Liver (tissue), 9 donors: ENCODE measurements around the gene PROSER3. TPM values are rescaled to one million over a fixed set of nuclear protein-coding genes. Genes with fewer than 3 reads are reported as not detected.

Experiments used
- DNase-seq: peaks from one replicate; pipeline ENCODE4 v3.0.0-alpha.2; 2017; ENCODE audit warnings: low spot score
- H3K27ac ChIP-seq, 2 donors: one replicate each; pipeline ENCODE4 v1.7.0; 2013; ENCODE audit warnings: inconsistent platforms in 2 of 2, low read length in 2 of 2, control low read depth in 1 of 2, low read depth in 1 of 2, mild to moderate bottlenecking in 1 of 2
- H3K27me3 ChIP-seq, 4 donors: one replicate each; pipeline versions ENCODE4 v1.6.1 to v1.7.0; 2013; ENCODE audit warnings: low read length in 3 of 4, inconsistent platforms in 1 of 4, mild to moderate bottlenecking in 1 of 4, moderate library complexity in 1 of 4; ENCODE audit not compliant: control insufficient read depth in 4 of 4, insufficient read depth in 4 of 4
- H3K36me3 ChIP-seq, 4 donors: one replicate each; pipeline versions ENCODE4 v1.6.1 to v1.7.0; 2013; ENCODE audit warnings: low read length in 3 of 4, mild to moderate bottlenecking in 3 of 4, low read depth in 1 of 4, moderate library complexity in 1 of 4; ENCODE audit not compliant: control insufficient read depth in 4 of 4, insufficient read depth in 3 of 4
- H3K4me1 ChIP-seq, 4 donors: one replicate each; pipeline versions ENCODE4 v1.6.1 to v1.7.0; 2013; ENCODE audit warnings: low read length in 3 of 4, mild to moderate bottlenecking in 3 of 4, moderate library complexity in 1 of 4; ENCODE audit not compliant: control insufficient read depth in 4 of 4, insufficient read depth in 4 of 4
- H3K4me3 ChIP-seq, 3 donors: one replicate each; pipeline versions ENCODE4 v1.6.1 to v1.7.0; 2013; ENCODE audit warnings: low read length in 3 of 3, control low read depth in 1 of 3, low read depth in 1 of 3, mild to moderate bottlenecking in 1 of 3
- H3K9ac ChIP-seq, 2 donors: one replicate each; pipeline ENCODE4 v1.7.0; 2013; ENCODE audit warnings: low read length in 2 of 2, mild to moderate bottlenecking in 2 of 2, moderate library complexity in 2 of 2, control low read depth in 1 of 2, low read depth in 1 of 2
- H3K9me3 ChIP-seq, 4 donors: one replicate each; pipeline versions ENCODE4 v1.6.1 to v1.7.0; 2013; ENCODE audit warnings: low read length in 3 of 4; ENCODE audit not compliant: control insufficient read depth in 4 of 4
- EGR1 ChIP-seq, 2 donors: IDR thresholded peaks; 2 replicates each; pipeline ENCODE4 v1.6.1; 2016 to 2018; ENCODE audit warnings: antibody characterized with exemption in 2 of 2, low read depth in 2 of 2
- FOXA1 ChIP-seq: IDR thresholded peaks from 2 replicates; pipeline ENCODE4 v1.6.1; 2016; ENCODE audit warnings: antibody characterized with exemption
- FOXA2 ChIP-seq: IDR thresholded peaks from 2 replicates; pipeline ENCODE4 v1.6.1; 2016; ENCODE audit warnings: antibody characterized with exemption
- GABPA ChIP-seq, 2 donors: IDR thresholded peaks in 1 of 2; conservative IDR thresholded peaks in 1 of 2; 2 replicates each; pipeline ENCODE4 v1.6.1; 2016; ENCODE audit warnings: antibody characterized with exemption in 2 of 2, mild to moderate bottlenecking in 1 of 2, moderate library complexity in 1 of 2
- HNF4A ChIP-seq, 2 donors: conservative IDR thresholded peaks; 2 replicates each; pipeline ENCODE4 v1.6.1; 2016; ENCODE audit warnings: antibody characterized with exemption in 2 of 2, mild to moderate bottlenecking in 2 of 2
- HNF4G ChIP-seq: IDR thresholded peaks from 2 replicates; pipeline ENCODE4 v1.6.1; 2016; ENCODE audit warnings: antibody characterized with exemption
- JUND ChIP-seq, 2 donors: IDR thresholded peaks; 2 replicates each; pipeline ENCODE4 v1.6.1; 2016; ENCODE audit warnings: antibody characterized with exemption in 2 of 2
- NR2F2 ChIP-seq: IDR thresholded peaks from 2 replicates; pipeline ENCODE4 v1.6.1; 2016; ENCODE audit warnings: antibody characterized with exemption
- RAD21 ChIP-seq, 2 donors: IDR thresholded peaks; 2 replicates each; pipeline ENCODE4 v1.6.1; 2016; ENCODE audit warnings: antibody characterized with exemption in 2 of 2, mild to moderate bottlenecking in 2 of 2
- RXRA ChIP-seq, 2 donors: IDR thresholded peaks; 2 replicates each; pipeline ENCODE4 v1.6.1; 2017 to 2018; ENCODE audit warnings: antibody characterized with exemption in 2 of 2, mild to moderate bottlenecking in 1 of 2
- SP1 ChIP-seq: IDR thresholded peaks from 2 replicates; pipeline ENCODE4 v1.6.1; 2018; ENCODE audit warnings: antibody characterized with exemption, mild to moderate bottlenecking
- YY1 ChIP-seq: IDR thresholded peaks from 2 replicates; pipeline ENCODE4 v1.6.1; 2016; ENCODE audit warnings: antibody characterized with exemption, mild to moderate bottlenecking
- WGBS: extraction: QIAGEN DNeasy Blood & Tissue Kit; methylation state at CpG from one replicate; pipeline ENCODE4 v1.1.7; 2013; 5-methylcytosine and 5-hydroxymethylcytosine counted together
- polyA plus RNA-seq, 2 donors: library from polyadenylated mRNA; stranded (reverse) in 1 of 2; unstranded in 1 of 2; fragments of 200-250 nt in 1 of 2; fragments of >200 nt in 1 of 2; fragmentation: Nextera tagmentation in 1 of 2; extraction: Ambion mirVana in 1 of 2; gene quantifications; one replicate each; pipeline versions ENCODE4 v1.2.1 to v1.2.3, GENCODE V29; 2013 to 2015
- total RNA-seq, 2 donors: library from RNA; depleted of rRNA; stranded (reverse); fragments of >200 nt; gene quantifications; one replicate each; pipeline ENCODE4 v1.2.3, GENCODE V29; 2014
- TF ChIP-seq, protein P1 (sequence below): fragments of 150-350 bp; IDR thresholded peaks from 2 replicates; pipeline ENCODE4 v1.5.1; 2017; ENCODE audit warnings: improper control_type of control experiment, low read depth, low read length; ENCODE audit not compliant: missing input control
- TF ChIP-seq, protein P2 (sequence below): IDR thresholded peaks from 2 replicates; pipeline ENCODE4 v1.6.1; 2016; ENCODE audit warnings: antibody characterized with exemption, mild to moderate bottlenecking
- TF ChIP-seq, protein P3 (sequence below): IDR thresholded peaks from 2 replicates; pipeline ENCODE4 v1.6.1; 2016; ENCODE audit warnings: antibody characterized with exemption
- TF ChIP-seq, protein P4 (sequence below): IDR thresholded peaks from 2 replicates; pipeline ENCODE4 v1.6.1; 2016; ENCODE audit warnings: antibody characterized with exemption
- TF ChIP-seq, protein P5 (sequence below): IDR thresholded peaks from 2 replicates; pipeline ENCODE4 v1.6.1; 2016; ENCODE audit warnings: antibody characterized with exemption
- donor health status: healthy.
- donor health status: healthy.
- donor health status: healthy.
- donor health status: healthy.
- donor health status: healthy.

Gene PROSER3
- total and polyA plus RNA-seq, 4 donors = 2.1 to 4.5 (median 2.7) TPM

DNA sequence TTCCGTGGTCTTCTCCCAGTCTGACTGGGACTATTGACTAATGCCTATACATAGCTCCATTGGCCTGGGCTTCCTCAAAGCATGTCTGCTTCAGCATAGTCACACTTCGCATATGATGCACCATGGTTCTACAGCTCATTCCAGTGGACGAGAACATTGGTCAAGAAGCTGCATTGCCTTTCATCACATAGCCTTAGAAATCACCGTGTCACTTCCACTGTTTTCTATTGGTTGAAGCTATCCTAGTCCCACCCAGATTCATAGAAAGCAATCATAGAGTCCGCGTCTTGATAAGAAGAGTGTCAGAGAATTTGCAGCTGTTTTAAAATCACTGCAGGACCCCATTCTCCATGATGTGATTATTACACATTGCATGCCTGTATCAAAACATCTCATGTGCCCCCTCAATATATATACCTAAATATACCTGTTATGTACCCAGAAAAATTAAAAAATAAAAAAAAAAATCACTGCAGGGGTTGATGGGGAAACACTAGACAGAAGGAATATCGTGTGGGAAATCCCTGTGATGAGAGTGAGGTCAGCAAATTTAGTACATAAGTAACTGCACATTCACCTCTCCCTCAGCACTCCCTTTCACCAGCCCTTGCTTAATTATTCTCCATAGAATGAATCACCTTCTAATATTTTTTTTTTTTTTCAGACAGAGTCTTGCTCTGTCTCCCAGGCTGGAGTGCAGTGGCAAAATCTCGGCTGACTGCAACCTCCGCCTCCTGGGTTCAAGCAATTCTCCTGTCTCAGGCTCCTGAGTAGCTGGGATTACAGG is 15.2 kb downstream of the PROSER3 start:
- no peak overlapping the region for H3K4me3 ChIP-seq
- WGBS = 67% methylated on average over 9 of the region's 9 CpGs
- no peak overlapping the region for H3K27ac ChIP-seq
- no peaks in the 10 kb centered on the region for H3K36me3 ChIP-seq
- no peaks in the 10 kb centered on the region for H3K9me3 ChIP-seq
- H3K27me3 ChIP-seq = no peaks in the 10 kb centered on the region
- no peak for DNase-seq
- no peak overlapping the region for H3K9ac ChIP-seq
- TF ChIP-seq, protein P1, sequence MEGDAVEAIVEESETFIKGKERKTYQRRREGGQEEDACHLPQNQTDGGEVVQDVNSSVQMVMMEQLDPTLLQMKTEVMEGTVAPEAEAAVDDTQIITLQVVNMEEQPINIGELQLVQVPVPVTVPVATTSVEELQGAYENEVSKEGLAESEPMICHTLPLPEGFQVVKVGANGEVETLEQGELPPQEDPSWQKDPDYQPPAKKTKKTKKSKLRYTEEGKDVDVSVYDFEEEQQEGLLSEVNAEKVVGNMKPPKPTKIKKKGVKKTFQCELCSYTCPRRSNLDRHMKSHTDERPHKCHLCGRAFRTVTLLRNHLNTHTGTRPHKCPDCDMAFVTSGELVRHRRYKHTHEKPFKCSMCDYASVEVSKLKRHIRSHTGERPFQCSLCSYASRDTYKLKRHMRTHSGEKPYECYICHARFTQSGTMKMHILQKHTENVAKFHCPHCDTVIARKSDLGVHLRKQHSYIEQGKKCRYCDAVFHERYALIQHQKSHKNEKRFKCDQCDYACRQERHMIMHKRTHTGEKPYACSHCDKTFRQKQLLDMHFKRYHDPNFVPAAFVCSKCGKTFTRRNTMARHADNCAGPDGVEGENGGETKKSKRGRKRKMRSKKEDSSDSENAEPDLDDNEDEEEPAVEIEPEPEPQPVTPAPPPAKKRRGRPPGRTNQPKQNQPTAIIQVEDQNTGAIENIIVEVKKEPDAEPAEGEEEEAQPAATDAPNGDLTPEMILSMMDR = no peak
- TF ChIP-seq, protein P2, sequence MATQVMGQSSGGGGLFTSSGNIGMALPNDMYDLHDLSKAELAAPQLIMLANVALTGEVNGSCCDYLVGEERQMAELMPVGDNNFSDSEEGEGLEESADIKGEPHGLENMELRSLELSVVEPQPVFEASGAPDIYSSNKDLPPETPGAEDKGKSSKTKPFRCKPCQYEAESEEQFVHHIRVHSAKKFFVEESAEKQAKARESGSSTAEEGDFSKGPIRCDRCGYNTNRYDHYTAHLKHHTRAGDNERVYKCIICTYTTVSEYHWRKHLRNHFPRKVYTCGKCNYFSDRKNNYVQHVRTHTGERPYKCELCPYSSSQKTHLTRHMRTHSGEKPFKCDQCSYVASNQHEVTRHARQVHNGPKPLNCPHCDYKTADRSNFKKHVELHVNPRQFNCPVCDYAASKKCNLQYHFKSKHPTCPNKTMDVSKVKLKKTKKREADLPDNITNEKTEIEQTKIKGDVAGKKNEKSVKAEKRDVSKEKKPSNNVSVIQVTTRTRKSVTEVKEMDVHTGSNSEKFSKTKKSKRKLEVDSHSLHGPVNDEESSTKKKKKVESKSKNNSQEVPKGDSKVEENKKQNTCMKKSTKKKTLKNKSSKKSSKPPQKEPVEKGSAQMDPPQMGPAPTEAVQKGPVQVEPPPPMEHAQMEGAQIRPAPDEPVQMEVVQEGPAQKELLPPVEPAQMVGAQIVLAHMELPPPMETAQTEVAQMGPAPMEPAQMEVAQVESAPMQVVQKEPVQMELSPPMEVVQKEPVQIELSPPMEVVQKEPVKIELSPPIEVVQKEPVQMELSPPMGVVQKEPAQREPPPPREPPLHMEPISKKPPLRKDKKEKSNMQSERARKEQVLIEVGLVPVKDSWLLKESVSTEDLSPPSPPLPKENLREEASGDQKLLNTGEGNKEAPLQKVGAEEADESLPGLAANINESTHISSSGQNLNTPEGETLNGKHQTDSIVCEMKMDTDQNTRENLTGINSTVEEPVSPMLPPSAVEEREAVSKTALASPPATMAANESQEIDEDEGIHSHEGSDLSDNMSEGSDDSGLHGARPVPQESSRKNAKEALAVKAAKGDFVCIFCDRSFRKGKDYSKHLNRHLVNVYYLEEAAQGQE = no peak
- TF ChIP-seq GABPA (IDR thresholded peaks at IDR 0.05 in 1 of 2, conservative IDR thresholded peaks at IDR 0.05 in 1 of 2) (no peak), RXRA (IDR thresholded peaks at IDR 0.05) (no peak), JUND (IDR thresholded peaks at IDR 0.05) (no peak), HNF4A (conservative IDR thresholded peaks at IDR 0.05) (no peak), EGR1 (IDR thresholded peaks at IDR 0.05; ENCODE audit: low read depth in 2 of 2) (no peak), FOXA1 (no peak), NR2F2 (no peak), FOXA2 (no peak), RAD21 (IDR thresholded peaks at IDR 0.05) (no peak), YY1 (no peak), HNF4G (no peak)
- TF ChIP-seq, protein P3, sequence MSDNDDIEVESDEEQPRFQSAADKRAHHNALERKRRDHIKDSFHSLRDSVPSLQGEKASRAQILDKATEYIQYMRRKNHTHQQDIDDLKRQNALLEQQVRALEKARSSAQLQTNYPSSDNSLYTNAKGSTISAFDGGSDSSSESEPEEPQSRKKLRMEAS = no peak
- H3K4me1 ChIP-seq = peaks cover 0 to 5% (median 4%) of the 10 kb centered on the region in 4 donors

DNA sequence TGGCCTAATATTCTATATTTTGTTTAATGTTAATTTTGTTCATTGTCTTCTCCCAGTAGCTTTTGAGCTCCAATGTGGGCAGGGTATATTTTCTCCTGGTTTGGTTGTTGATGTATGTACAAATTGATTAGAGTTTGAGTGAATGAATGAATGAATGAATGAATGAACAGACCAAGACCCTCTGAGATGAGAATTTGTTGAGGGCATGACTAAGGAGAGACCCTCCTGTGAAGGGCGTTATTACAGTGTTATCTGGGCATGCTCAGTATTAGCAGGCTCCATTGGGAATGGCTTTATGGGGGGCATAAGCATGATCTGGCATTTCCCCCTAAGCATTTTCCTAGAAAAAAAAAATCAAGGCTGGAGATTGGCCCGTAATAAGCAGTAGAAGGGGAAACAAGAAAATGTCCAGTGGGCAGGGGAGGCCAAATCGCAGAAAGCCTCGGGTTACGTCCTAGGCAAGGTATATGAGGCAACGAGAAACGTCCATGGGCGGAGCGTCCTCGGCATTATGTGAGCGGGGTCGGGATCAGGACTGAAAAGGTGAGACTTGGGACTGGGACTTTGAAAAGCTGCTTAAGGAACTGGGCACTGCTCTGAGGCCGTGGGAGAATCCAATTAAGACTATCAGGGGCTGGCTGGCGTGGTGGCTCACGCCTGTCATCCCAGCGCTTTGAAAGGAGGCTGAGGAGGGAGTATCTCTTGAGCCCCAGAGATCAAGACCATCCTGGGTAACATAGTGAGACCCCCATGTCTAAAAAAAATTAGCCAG is 16.5 kb downstream of the PROSER3 start:
- Histone ChIP-seq H3K4me3 (no peak overlapping the region), H3K9me3 (no peaks in the 10 kb centered on the region), H3K36me3 (no peaks in the 10 kb centered on the region), H3K9ac (no peak overlapping the region), H3K27me3 (no peaks in the 10 kb centered on the region), H3K27ac (no peak overlapping the region), H3K4me1 (peaks cover 0 to 5% (median 4%) of the 10 kb centered on the region in 4 donors)
- 57% methylated on average over 16 of the region's 16 CpGs for WGBS
- TF ChIP-seq, protein P4, sequence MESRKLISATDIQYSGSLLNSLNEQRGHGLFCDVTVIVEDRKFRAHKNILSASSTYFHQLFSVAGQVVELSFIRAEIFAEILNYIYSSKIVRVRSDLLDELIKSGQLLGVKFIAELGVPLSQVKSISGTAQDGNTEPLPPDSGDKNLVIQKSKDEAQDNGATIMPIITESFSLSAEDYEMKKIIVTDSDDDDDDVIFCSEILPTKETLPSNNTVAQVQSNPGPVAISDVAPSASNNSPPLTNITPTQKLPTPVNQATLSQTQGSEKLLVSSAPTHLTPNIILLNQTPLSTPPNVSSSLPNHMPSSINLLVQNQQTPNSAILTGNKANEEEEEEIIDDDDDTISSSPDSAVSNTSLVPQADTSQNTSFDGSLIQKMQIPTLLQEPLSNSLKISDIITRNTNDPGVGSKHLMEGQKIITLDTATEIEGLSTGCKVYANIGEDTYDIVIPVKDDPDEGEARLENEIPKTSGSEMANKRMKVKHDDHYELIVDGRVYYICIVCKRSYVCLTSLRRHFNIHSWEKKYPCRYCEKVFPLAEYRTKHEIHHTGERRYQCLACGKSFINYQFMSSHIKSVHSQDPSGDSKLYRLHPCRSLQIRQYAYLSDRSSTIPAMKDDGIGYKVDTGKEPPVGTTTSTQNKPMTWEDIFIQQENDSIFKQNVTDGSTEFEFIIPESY = no peak
- TF ChIP-seq JUND (IDR thresholded peaks at IDR 0.05) (no peak), HNF4A (conservative IDR thresholded peaks at IDR 0.05) (no peak), SP1 (no peak), FOXA2 (no peak), GABPA (IDR thresholded peaks at IDR 0.05 in 1 of 2, conservative IDR thresholded peaks at IDR 0.05 in 1 of 2) (no peak), EGR1 (IDR thresholded peaks at IDR 0.05; ENCODE audit: low read depth in 2 of 2) (no peak), NR2F2 (no peak), HNF4G (no peak), FOXA1 (no peak), RXRA (IDR thresholded peaks at IDR 0.05) (no peak)
- TF ChIP-seq, protein P3 = no peak
- TF ChIP-seq, protein P5, sequence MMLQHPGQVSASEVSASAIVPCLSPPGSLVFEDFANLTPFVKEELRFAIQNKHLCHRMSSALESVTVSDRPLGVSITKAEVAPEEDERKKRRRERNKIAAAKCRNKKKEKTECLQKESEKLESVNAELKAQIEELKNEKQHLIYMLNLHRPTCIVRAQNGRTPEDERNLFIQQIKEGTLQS = no peak
- TF ChIP-seq, protein P2 = no peak
- no peak for DNase-seq
